ENCODE measurements around the gene OPHN1.

Gene OPHN1

DNA sequence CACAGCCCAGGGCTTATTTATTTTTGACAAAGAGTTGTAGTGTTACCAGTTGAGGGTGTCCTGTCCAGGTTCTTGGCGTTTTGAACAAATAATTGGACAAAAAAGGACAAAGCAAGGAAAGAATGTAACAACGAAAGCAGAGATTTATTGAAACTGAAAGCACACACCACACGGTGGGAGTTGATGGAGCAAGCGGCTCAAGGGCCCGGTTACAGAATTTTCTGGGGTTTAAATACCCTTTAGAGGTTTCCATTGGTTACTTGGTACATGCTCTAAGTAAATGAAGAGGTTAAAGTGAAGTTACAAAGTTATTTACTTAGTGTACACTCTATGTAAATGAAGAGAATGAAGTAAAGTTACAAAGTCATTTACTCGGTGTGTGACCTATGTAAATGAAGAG lies 27.8 kb upstream of the OPHN1 start:
- no peaks in the 10 kb centered on the region for H3K27me3 ChIP-seq (ENCODE audit: control insufficient read depth, low read length)
- no peaks in the 10 kb centered on the region for H3K79me2 ChIP-seq (ENCODE audit: control insufficient read depth, low read length)
- no peak for TF ChIP-seq EZH2phosphoT487 (IDR thresholded peaks at IDR 0.05; ENCODE audit: borderline replicate concordance, low read length)
- TF ChIP-seq, protein P1, sequence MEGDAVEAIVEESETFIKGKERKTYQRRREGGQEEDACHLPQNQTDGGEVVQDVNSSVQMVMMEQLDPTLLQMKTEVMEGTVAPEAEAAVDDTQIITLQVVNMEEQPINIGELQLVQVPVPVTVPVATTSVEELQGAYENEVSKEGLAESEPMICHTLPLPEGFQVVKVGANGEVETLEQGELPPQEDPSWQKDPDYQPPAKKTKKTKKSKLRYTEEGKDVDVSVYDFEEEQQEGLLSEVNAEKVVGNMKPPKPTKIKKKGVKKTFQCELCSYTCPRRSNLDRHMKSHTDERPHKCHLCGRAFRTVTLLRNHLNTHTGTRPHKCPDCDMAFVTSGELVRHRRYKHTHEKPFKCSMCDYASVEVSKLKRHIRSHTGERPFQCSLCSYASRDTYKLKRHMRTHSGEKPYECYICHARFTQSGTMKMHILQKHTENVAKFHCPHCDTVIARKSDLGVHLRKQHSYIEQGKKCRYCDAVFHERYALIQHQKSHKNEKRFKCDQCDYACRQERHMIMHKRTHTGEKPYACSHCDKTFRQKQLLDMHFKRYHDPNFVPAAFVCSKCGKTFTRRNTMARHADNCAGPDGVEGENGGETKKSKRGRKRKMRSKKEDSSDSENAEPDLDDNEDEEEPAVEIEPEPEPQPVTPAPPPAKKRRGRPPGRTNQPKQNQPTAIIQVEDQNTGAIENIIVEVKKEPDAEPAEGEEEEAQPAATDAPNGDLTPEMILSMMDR (IDR thresholded peaks at IDR 0.05; ENCODE audit: low read depth, low read length, poor library complexity, severe bottlenecking), result no peak
- no peaks in the 10 kb centered on the region for H3K9me2 ChIP-seq (replicated peaks; ENCODE audit: control insufficient read depth, low read length)
- no peaks in the 10 kb centered on the region for H3K4me1 ChIP-seq (ENCODE audit: control insufficient read depth, low read length)
- H3K36me3 ChIP-seq (ENCODE audit: control insufficient read depth, low read length), result no peaks in the 10 kb centered on the region
- H3F3A ChIP-seq (ENCODE audit: control insufficient read depth, insufficient read depth), result no peaks in the 10 kb centered on the region
- no peaks in the 10 kb centered on the region for H4K20me1 ChIP-seq (ENCODE audit: control insufficient read depth, insufficient read depth, low read depth, low read length)
- no peaks in the 10 kb centered on the region for H3K9me3 ChIP-seq (ENCODE audit: control insufficient read depth, insufficient read depth, low read length)
- H3K27ac ChIP-seq (ENCODE audit: low read depth, low read length), result no peak overlapping the region
- no peak overlapping the region for H3K4me2 ChIP-seq (ENCODE audit: low read length)
- no peak overlapping the region for H3K4me3 ChIP-seq (ENCODE audit: low read length)

DNA sequence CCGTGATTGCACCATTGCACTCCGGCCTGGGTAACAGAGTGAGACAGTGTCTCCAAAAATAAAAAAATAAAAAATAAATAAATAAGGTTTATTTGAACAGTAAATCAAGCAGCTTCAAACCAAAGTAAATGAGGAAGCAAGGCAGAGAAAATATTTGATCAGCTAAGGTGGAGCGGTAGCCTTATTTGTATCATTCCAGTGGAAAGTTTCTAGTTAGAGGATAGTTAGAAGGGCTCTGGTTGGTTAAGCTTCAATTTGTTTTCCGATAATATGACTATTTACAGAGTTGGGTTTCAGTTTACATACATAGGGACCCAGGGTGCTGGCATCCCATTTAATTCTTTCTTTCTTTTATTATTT lies 21.8 kb upstream of the OPHN1 start:
- Histone ChIP-seq H3K4me1 (ENCODE audit: control insufficient read depth, low read length) (no peaks in the 10 kb centered on the region), H3K79me2 (ENCODE audit: control insufficient read depth, low read length) (no peaks in the 10 kb centered on the region), H3K9me2 (replicated peaks; ENCODE audit: control insufficient read depth, low read length) (no peaks in the 10 kb centered on the region), H3K27ac (ENCODE audit: low read depth, low read length) (no peak overlapping the region), H3K4me2 (ENCODE audit: low read length) (no peak overlapping the region), H4K20me1 (ENCODE audit: control insufficient read depth, insufficient read depth, low read depth, low read length) (no peaks in the 10 kb centered on the region), H3K36me3 (ENCODE audit: control insufficient read depth, low read length) (no peaks in the 10 kb centered on the region), H3K27me3 (ENCODE audit: control insufficient read depth, low read length) (no peaks in the 10 kb centered on the region), H3K4me3 (ENCODE audit: low read length) (no peak overlapping the region), H3F3A (ENCODE audit: control insufficient read depth, insufficient read depth) (no peaks in the 10 kb centered on the region), H3K9me3 (ENCODE audit: control insufficient read depth, insufficient read depth, low read length) (no peaks in the 10 kb centered on the region)
- TF ChIP-seq, protein P1 (IDR thresholded peaks at IDR 0.05; ENCODE audit: low read depth, low read length, poor library complexity, severe bottlenecking), result no peak
- TF ChIP-seq EZH2phosphoT487 (IDR thresholded peaks at IDR 0.05; ENCODE audit: borderline replicate concordance, low read length), result no peak

DNA sequence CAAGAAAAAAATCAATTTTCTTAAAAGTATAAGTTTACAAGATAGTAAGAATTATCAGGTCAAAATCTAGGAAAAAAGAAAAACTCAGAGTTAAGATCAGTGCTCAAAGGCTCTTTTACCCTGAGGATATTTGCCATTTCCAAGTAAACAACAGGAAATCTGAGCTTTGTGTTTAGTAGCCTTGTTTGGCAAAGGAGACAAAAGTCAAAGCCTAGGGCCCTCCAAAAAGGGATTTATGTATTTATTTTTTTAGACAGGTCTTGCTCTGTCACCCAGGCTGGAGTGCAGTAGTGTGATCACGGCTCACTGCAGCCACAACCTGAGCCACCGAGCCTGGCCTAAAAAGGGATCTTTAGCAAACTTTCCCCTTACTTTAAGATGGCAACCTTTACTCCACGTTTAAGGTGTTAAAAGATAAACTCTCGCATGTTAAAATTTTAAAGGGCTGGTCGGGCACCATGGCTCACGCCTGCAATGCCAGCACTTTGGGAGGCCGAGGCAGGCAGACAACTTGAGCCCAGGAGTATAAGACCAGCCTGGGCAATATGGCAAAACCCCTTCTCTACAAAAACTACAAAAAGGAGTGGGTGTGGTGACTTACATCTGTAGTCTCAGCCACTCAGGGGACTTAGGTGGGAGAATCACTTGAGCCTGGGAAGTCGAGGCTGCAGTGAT lies 21.3 kb upstream of the OPHN1 start:
- H4K20me1 ChIP-seq (ENCODE audit: control insufficient read depth, insufficient read depth, low read depth, low read length), result no peaks in the 10 kb centered on the region
- H3K4me2 ChIP-seq (ENCODE audit: low read length), result no peak overlapping the region
- H3K27ac ChIP-seq (ENCODE audit: low read depth, low read length), result no peak overlapping the region
- no peaks in the 10 kb centered on the region for H3K9me3 ChIP-seq (ENCODE audit: control insufficient read depth, insufficient read depth, low read length)
- no peaks in the 10 kb centered on the region for H3K79me2 ChIP-seq (ENCODE audit: control insufficient read depth, low read length)
- no peaks in the 10 kb centered on the region for H3K4me1 ChIP-seq (ENCODE audit: control insufficient read depth, low read length)
- no peaks in the 10 kb centered on the region for H3K27me3 ChIP-seq (ENCODE audit: control insufficient read depth, low read length)
- H3F3A ChIP-seq (ENCODE audit: control insufficient read depth, insufficient read depth), result no peaks in the 10 kb centered on the region
- no peak for TF ChIP-seq EZH2phosphoT487 (IDR thresholded peaks at IDR 0.05; ENCODE audit: borderline replicate concordance, low read length)
- TF ChIP-seq, protein P1 (IDR thresholded peaks at IDR 0.05; ENCODE audit: low read depth, low read length, poor library complexity, severe bottlenecking), result no peak
- no peaks in the 10 kb centered on the region for H3K9me2 ChIP-seq (replicated peaks; ENCODE audit: control insufficient read depth, low read length)
- H3K36me3 ChIP-seq (ENCODE audit: control insufficient read depth, low read length), result no peaks in the 10 kb centered on the region
- H3K4me3 ChIP-seq (ENCODE audit: low read length), result no peak overlapping the region

All from DOHH2 (cell line).